NB4 (cell line): ENCODE data around the gene RECQL.
"Not testable (repeated sequence)": the region's sequence is repeated elsewhere in the genome, so short reads cannot be mapped to it uniquely, and the experiment has no call there.

Source experiments
- DNase-seq: peaks from one replicate; pipeline ENCODE4 v3.0.0; 2010; ENCODE audit warnings: low read depth
- H3K4me3 ChIP-seq: one replicate; pipeline ENCODE4 v1.5.1; 2011; ENCODE audit warnings: mild to moderate bottlenecking, low read depth, low read length, moderate library complexity
- MYC ChIP-seq: IDR thresholded peaks from 2 replicates; pipeline ENCODE4 v1.6.1; 2011; ENCODE audit warnings: low read depth, low read length
- POLR2A ChIP-seq: IDR thresholded peaks from 2 replicates; pipeline ENCODE4 v1.6.1; 2011; ENCODE audit warnings: mild to moderate bottlenecking; ENCODE audit not compliant: insufficient read length; ENCODE audit errors: extremely low read depth
- TF ChIP-seq, protein P1 (sequence below): IDR thresholded peaks from one replicate; pipeline ENCODE4 v1.5.1; 2012; ENCODE audit warnings: low read depth, low read length
- TF ChIP-seq, protein P2 (sequence below): IDR thresholded peaks from 2 replicates; pipeline ENCODE4 v1.6.1; 2011; ENCODE audit warnings: low read depth, low read length

Gene RECQL

DNA sequence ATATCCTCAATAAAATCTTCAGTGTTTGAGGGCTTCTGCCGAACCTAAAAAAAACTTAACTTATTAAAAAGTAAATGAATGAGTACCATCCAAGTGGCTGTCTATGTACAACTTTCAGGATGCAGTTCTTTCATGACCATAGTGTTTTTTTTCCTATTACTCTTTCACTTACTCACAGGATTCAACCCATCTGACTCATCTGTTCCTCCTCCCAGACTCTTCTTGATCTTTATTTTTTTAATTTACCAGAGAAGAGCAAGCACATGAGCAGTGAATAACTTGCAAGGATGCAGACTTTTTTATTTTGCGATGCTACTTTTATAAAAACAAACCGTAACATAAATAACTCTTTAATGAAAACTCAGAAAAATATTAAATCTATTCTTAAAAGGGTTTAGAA is 24.5 kb downstream of the RECQL start:
- no peak for DNase-seq
- H3K4me3 ChIP-seq: no peak overlapping the region
- TF ChIP-seq, protein P1, sequence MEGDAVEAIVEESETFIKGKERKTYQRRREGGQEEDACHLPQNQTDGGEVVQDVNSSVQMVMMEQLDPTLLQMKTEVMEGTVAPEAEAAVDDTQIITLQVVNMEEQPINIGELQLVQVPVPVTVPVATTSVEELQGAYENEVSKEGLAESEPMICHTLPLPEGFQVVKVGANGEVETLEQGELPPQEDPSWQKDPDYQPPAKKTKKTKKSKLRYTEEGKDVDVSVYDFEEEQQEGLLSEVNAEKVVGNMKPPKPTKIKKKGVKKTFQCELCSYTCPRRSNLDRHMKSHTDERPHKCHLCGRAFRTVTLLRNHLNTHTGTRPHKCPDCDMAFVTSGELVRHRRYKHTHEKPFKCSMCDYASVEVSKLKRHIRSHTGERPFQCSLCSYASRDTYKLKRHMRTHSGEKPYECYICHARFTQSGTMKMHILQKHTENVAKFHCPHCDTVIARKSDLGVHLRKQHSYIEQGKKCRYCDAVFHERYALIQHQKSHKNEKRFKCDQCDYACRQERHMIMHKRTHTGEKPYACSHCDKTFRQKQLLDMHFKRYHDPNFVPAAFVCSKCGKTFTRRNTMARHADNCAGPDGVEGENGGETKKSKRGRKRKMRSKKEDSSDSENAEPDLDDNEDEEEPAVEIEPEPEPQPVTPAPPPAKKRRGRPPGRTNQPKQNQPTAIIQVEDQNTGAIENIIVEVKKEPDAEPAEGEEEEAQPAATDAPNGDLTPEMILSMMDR: no peak
- TF ChIP-seq MYC: no peak
- TF ChIP-seq, protein P2, sequence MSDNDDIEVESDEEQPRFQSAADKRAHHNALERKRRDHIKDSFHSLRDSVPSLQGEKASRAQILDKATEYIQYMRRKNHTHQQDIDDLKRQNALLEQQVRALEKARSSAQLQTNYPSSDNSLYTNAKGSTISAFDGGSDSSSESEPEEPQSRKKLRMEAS: no peak

DNA sequence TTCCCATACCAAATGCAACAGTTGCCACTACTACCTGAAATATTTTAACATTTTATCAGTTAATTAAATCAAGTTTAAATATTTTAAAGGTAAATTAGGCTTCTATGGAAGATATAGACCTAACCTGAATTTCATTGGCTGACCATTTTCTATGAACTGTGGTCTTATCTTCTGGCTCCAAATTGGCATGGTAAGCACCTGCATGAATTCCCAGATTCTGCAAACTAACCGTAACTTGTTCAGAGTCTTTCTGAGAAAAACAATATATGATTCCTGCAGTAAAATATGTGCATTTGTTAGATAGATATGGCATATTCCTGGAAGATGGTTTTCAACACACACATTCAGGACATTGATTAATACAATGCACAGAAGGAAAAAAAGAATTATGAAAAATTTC is 25.9 kb downstream of the RECQL start:
- no peak overlapping the region for H3K4me3 ChIP-seq
- DNase-seq: no peak
- no peak for TF ChIP-seq POLR2A
- TF ChIP-seq, protein P1: no peak
- no peak for TF ChIP-seq MYC
- TF ChIP-seq, protein P2: no peak

DNA sequence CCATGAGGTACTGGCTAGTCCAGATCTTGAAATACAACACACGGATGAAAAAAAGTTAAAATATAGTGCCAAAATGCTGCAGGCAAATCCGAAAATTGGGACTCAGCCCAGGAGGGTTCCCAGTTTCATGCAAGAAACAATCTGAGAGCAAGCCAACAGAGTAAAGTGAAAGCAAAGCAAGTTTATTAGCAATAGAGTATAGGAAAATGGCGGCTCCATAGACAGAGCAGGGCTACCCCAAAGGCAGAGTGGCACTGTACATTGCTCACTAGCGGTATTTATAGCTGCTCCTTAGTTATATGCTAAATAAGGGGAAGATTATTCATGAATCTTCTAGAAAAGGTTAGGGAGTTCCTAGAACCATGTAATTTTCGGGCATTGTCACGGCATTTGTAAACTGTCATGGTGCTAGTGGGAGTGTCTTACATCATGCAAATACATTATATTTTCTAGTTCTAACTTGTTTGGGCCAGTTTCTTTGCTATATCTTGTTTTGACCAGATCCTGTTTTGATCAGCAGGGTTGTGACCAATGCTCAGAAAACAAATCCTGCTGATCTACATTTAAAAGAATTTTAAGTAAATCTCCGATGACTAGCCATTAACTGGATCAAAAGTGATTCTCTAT is 29.1 kb downstream of the RECQL start:
- no peak overlapping the region for H3K4me3 ChIP-seq
- TF ChIP-seq, protein P2: no peak
- TF ChIP-seq, protein P1: no peak
- TF ChIP-seq MYC: no peak
- no peak for TF ChIP-seq POLR2A
- DNase-seq: no peak

DNA sequence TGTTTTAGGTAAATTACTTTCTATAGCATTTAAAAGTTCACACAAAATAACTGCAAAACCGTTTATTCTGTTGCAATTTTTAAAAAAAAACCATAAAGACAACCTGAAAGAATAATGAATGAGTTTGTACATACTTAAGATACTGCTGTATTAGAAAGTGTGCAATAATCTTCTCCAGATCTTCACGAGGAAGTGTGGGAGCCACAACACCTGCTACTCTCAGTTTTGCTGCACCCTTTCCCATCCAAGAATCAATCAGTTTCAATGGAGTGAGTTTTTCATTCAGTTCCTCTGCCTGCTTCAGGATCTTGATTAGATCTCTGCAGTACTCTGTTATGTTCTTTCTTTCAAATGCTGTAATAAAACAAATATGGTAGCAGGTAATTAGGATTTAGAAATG is 30.1 kb downstream of the RECQL start:
- TF ChIP-seq, protein P2: no peak
- TF ChIP-seq MYC (no peak), POLR2A (no peak)
- TF ChIP-seq, protein P1: no peak

DNA sequence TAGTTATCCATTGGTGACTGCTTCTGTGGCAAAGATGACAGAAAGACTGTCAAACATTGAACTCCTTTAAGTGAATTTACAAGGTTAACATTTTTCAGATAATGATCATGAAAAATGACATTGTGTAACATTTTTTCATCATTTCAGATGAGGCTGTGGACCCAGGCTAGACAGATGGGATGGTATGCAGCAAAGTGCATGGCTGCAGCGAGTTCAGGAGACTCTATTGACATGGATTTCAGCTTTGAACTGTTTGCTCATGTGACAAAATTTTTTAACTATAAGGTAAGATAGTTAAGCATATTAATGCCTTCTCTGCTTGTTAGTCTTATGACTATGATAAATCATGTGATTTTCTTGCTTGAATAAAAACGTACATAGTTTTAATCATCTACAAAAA is 34.1 kb downstream of the RECQL start:
- not testable (repeated sequence) for H3K4me3 ChIP-seq

More for the DNA sequence above, 30.1 kb downstream of the RECQL start:
- no peak overlapping the region for H3K4me3 ChIP-seq
- DNase-seq: no peak

DNA sequence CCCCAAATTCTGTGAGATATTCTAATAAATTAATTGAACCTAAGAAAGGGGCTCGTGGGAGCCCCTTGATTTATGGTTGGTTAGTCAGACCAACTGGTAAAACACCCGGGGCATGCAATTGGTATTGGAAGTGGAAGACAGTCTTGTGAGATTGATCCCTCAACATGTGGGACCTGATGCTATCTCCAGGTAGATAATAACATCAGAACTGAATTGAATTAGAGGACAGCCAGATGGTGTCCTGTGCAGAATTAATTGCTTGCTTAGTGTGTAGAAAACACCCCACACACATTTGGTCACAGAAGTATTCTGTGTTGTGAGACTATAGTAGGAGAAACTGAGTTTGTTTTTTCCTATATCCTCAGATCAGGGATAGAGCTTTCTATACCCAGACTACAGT is 42.0 kb downstream of the RECQL start:
- H3K4me3 ChIP-seq: no peak overlapping the region
- DNase-seq: no peak
- TF ChIP-seq, protein P2: no peak
- TF ChIP-seq POLR2A (no peak), MYC (no peak)
- TF ChIP-seq, protein P1: no peak

More for the DNA sequence above, 34.1 kb downstream of the RECQL start:
- DNase-seq: not testable (repeated sequence)
